DMS53 (cell line): Measurements from ENCODE around the gene MKRN2OS.

Experiments
- DNase-seq: peaks from one replicate; lab custom pipeline; 2025; lab: John Stamatoyannopoulos, UW

The MKRN2OS gene

DNA sequence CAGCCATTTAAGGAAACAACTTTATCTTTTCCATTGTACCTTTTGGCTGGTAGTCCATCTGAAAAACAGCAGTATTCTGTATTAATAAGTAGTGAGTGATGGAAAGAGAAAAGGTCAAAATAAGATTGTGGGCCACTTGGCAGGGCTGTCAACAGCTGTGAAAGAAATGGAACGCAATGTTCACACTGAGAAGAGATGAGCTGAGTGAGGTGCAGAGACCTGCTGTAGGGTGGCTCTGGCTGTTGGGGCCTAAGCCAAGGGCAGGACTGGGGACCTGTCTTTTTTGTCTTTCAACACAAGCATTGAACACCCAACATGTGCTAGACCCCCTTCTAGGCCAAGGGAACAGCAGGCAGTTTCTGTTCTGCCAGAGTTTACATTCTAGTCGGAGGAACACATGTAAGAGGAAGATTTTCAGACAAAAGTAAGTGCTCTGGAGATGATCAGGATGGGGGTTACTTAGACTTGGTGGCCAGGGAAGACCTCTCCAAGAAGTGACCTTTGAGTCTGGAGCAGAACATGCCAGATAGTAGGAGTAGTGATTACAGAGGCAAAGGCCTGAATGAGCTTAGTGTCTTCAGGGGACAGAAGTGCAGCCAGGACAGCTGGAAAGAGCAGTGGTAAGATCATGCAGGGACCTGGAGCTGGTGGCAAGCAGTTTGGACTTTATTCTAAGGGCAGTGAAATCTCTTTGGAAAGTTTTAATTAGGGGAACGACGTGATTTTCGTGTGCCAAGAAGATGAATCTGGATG, 31.4 kb downstream of the MKRN2OS start:
- no peak for DNase-seq

DNA sequence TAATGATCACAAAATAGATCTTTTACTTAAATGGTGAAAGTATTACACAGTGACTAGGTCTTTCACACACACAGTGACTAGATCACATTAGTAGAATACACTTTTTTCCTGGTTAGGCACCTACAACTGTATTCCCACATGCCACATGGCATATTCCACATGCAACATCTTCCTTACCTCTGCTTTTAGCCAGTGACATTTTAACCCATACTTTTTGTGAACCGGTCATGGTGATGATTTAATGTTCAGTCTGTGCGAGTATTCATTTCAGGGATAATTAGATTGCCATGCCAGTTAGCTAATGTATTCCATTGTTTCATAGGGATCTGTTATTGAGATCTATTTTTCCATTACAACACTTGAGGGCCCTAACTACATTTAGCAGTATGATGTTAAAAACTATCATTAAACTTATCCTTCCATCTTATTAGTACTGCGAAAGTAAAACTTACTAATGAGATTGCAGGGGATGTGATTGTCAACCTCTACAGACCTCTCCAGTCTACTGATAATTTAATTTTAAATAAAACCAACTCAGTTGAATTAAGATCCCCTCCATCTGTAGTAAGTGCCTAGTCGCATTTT, 32.7 kb downstream of the MKRN2OS start:
- DNase-seq, result no peak

DNA sequence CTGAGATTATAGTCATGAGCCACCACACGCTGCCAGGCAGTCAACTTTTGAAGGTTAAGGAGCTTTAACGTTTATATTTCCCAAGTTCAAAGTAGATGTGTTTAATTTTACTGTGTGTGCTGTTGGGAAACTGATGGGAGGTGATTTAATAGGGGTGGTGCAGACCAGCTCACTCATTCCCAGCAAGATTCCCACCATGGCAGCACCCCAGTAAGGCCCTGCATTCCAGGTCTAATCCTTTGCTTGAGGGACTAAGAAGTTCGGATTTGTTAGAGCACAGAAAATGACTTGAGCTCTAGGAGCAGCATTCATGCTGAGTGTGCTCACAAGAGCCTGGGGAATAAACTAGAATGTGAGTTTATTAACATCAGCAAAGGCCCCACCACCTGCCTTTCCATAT, 35.8 kb downstream of the MKRN2OS start:
- no peak for DNase-seq

DNA sequence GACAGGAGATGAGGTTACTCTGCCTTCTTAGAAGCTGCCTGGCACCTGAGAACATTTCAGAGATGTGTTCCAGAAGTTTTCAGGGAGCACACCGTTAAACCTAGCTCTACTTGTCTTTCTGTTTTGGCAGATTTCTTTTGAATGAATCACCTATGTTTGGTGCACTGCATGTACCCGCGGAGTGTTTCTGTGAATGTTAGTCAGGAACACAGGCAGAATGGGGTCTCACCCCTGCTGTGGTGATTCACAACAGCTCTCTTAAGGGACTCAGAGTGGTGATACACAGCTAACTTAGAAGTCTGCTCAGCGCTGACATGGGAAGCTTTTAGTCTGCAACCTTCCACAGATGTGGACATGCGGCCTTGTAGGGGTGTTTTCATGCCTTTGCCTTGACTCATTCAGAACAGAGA, 37.0 kb downstream of the MKRN2OS start:
- no peak for DNase-seq

DNA sequence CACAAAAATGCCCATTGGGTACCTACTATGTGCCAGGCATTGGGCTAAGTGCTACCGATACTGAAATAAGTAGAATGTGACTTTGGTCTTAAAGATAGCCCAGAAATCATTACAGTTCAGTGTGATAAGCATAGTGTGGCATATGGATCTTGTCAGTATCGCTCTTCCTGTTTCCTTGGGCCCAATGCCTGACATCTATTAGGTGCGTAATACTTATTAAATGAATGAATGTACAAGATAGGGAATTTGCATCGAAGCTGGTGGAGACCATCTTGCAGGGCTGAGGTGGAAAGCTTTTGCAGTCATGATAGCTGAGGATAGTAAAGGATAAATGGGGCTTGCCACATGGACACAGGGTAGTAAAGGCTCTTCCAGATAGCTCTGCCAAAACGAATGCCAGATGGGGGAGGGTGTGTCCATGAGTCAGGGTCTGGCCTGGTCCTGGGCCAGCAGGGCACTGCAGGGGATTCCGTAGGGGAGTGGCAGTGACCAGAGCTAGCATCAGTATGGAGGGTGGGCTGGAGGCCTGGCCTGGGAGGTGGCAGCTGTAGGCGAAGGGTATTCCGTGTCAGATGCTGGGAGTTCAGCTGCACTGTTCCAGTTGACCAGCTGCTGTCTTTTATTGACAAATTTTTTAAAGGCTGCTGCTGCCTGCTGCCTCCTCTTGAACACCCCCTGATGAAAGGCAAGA, 37.6 kb downstream of the MKRN2OS start:
- no peak for DNase-seq

DNA sequence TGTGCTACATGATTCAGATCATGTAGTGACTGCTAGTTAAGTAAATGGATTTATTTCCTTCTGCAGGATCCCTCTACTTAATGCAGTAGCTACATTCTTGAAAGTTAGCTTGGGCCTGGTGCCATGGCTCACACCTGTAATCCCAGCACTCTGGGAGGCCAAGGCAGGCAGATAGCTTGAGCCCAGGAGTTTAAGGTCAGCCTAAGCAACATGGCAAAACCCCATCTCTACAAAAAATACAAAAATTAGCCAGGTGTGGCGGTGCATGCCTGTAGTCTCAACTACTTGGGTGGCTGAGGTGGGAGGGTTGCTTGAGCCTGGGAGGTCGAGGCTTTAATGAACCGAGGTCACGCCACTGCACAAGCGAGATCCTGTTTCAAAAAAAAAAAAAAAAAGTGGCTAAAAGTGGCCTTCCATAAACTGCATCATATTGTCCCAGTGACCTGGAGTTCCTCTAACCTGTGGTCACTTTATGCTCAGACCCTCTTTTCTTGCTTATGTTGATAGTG, 39.0 kb downstream of the MKRN2OS start:
- no peak for DNase-seq

DNA sequence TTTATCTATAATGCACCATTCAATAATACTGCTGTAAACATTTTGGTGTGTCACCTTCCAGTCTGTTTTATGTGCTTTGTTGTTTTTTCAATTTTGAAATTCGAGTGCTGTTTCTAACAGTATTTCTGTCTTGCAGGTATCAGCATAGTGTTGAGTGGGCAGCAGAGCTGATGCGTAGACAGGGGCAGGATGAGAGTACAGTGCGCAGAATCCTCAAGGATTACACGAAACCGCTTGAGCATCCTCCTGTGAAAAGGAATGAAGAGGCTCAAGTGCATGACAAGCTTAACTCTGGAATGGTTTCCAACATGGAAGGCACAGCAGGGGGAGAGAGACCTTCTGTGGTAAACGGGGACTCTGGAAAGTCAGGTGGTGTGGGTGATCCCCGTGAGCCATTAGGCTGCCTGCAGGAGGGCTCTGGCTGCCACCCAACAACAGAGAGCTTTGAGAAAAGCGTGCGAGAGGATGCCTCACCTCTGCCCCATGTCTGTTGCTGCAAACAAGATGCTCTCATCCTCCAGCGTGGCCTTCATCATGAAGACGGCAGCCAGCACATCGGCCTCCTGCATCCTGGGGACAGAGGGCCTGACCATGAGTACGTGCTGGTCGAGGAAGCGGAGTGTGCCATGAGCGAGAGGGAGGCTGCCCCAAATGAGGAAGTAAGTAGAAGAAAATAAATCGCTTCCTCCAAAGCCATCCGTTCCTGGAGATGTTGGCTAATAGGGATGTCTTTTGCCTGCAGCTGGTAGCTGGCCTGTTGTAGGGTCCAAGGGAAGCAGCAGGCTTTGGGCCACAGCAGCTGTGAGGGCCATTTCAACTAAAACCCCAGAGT, 42.0 kb downstream of the MKRN2OS start:
- no peak for DNase-seq

DNA sequence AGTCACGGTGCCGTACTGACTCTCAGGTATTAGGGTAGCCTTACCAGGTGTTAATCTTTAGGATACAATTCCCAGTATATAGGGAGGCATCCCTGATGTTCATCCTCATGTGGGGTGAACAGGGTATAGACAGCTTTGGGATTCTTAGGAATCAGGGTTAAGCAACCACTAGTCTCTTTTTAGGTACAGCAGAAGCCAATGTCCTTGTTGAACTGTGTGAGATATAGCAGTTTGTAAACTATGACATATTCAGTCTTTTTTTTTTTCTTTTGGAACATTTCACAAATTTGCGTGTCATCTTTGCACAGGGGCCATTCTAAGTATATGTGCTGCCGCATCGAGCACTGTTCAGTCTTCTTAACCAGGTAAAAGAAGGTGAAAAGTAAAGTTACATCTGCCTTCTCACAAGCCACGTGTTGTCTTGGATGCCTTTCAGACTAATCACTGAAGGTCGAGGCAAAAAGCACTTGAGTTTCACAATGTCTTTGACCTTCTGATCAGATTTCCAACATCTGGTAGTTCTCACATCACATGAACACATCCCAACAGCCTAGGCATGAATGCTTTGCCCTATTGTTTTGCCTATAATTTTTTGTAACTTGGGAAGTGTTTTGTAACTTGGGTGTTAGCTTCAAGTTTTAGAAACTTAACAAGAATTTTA, 43.8 kb downstream of the MKRN2OS start:
- no peak for DNase-seq

DNA sequence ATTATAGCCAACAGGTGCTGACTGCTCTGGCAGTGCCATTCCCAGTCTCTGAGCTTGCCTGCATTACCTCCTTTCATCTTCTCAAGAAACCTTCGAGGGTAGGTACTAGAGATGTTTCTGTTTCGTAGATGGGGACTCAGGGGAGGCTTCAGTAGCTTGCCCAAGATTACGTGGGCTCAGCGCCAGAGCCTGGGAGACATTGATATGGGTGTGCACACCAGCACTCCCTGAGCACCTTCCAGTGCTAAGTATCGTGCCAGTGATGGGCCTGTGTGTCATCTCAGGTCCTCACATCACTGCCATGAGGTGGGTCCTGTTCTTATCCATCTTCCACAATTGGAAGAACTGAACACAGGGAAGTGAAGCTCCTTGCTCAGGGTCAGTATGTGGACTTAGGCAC, 45.8 kb downstream of the MKRN2OS start:
- no peak for DNase-seq

DNA sequence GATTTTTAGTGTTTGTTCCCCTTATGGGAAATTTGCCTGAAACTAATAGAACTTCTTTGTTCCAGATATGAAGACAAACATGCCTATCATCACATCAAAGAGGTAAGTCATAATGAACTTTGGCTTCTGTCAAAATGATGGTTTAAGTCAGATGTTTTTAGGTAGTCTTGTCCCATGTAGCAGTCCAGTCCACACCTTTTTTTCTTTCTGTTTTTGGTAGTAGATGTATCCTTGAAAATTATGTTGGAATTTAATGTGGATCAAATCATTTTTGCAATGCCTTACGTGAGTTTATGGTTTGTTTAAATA, 48.9 kb downstream of the MKRN2OS start:
- no peak for DNase-seq

DNA sequence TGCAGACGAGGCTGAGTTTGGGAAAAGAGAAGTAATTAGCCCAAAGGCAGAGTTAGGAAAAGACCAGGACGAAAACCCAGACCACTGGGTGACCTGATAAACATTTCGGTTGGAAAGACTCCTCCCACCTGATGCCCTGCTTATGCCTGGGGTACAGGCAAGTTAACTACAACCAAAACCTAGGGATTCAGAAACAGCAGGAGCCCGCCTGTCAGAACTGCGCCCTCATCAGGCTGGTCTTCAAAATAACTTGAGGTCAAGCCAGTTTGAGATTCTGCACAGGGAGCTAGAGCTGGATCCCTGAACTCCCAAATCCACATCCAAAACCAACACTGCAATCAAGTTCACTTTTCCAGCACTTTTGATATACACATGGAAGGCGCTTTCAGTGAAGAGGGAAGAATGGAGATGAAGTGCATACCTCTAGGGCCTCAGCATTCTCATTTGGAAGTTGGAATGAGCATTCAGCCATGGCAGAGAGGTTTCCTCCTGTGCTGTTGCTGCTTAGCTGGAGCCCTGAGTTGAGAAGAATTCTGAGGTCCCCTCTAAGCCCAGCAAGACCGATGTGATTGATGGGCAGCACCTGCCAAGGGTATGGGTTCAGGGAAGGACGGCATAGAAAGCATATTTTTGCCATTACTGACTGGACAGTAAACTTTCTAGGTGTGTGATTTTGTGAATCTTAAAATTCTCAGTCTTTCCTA, 49.4 kb downstream of the MKRN2OS start:
- no peak for DNase-seq

DNA sequence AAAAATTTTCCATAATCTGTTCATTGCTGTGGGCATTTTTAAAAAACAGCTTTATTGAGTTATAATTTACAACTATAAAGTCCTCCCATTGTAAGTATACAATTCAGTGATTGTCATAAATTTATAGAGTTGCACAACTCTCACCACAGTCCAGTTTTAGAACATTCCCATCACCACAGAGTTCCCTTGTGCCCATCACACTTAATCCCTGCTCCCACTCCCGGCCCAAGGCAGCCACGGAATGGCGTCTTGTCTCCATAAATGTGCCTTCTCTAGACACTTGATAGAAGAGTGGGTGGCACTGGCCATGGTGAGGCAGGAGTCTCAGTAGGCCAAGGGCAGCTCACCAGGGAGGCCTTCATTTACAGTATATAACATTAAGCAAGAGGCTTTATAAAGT, 54.8 kb downstream of the MKRN2OS start:
- DNase-seq, result no peak

DNA sequence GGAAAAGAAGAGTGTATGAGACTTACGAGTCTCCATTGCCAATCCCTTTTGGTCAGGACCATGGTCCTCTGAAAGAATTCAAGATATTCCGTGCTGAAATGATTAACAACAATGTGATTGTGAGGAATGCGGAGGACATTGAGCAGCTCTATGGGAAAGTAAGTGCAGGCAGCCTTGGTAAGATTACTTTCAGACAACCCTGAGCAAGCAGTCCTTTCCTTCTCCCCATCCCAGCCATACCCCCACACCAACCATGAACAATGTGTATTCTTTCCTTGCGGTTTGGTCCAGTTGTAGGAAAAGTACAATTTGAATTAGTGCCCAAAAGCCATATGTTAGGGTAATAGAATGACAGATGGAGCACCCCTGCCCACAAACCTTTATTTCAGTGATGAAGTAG, 55.5 kb downstream of the MKRN2OS start:
- no peak for DNase-seq
